ENCODE data around the gene KDM1A.
A peak's percentile ranks its signal among the peaks of the same experiment; 100 is the strongest.

Gene KDM1A

DNA sequence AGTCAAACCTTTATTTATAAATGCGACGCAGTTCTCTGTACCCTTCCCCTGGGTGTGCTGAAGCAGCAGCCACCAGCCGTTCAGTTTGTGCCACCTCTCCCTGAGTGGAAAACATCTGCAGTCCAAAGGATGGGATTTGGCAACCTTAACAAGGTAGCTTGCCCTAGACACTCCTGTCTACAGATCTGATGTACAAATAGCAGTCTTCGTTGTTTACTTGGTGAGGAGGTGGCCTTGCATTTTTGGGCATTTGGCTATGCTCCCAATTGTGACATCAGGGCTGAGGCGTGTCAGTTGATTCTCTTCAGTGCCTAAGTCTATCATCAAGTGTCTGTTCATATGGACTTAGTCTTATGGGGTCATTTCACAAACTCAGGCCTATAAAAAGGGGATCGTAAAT, 59.8 kb downstream of the KDM1A start:
- DNase-seq, result no peak

DNA sequence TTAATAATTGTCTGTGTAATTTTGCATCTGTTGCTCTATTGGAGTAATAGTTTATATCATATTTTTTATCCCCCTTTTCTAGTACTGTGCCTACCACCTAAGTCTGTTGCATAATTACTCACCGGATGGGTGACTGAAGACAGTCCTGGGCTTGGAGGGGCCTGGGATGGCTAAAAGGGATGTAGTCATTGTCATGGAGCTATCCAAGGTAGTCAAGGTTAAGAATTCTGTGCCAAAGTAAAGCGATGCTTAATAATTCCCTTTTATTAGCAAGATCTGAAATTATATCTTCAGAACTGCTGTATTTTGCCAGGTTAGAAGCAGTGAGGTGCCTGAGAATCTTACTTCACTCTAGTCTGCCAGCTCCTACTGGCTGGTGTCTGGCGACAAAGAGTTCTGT, 61.6 kb downstream of the KDM1A start:
- DNase-seq, result no peak

DNA sequence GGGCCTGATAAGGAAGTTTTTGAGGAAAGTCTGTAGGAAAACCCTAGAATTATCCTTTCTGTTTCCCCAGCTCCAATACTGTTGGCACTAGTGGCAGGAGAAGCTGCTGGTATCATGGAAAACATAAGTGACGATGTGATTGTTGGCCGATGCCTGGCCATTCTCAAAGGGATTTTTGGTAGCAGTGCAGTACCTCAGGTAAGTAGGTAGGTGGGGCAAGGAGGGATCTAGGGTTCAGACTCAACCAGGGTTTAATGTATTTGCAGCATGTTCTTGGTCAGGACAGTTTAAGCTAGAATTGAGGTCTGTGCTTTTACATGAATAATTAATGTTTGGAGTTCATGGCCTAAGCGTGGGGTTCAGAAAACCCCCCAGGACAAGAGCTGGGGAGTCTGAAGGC, 62.1 kb downstream of the KDM1A start:
- DNase-seq, result no peak

DNA sequence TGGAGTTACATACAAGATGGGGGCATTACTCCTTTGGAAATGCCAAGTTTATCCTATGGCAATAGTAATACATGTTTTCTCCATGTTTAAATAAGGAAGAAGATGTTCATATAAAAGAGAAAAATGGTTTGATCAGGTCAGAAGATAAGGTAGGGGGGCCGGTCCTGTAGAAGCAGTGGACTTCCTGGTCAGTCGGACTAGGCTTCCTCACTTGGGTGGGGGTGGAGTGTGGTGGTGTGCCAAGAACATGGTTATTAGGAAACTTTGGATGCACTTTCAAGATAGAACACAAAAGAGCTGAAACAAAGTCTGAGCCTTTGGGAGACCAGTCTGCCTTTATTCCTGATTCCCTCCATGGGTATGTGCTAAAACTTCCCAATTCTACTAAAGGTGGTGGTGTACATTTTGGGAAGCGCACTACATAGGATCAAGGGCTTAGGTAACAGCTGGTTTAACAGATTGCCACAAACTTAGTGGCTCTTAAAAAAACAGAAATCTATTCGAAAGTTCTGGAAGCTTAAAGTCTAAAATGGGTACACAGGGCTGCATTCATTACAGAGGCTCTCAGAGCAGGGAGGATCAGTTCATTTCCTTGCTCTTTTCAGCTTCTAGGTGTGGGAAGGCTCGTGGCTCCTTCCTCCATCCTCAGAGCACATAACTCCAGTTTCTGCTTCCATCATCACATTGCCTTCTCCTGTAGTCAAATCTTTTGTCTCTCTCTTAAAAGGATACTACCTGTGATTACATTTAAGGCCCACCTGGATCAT, 64.6 kb downstream of the KDM1A start:
- no peak for DNase-seq

DNA sequence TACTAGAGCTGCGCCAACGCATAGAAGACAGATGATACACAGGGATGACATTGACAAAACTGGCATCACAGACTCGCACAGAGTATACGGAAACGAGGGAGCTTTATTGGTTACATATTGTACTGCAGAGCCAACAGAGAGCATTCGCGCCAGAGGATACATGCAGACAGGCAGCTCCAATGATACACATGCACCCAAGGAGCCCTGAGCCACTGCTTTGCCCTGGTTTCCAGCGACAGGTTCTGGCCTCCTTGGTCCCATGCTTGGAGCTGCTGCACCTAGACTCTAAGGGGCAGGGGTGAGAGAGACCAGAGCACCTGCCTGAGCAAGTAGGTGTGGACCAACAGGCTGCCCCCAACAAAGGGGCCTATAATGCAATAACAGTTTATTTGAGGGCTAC, 65.6 kb downstream of the KDM1A start:
- DNase-seq, result no peak

DNA sequence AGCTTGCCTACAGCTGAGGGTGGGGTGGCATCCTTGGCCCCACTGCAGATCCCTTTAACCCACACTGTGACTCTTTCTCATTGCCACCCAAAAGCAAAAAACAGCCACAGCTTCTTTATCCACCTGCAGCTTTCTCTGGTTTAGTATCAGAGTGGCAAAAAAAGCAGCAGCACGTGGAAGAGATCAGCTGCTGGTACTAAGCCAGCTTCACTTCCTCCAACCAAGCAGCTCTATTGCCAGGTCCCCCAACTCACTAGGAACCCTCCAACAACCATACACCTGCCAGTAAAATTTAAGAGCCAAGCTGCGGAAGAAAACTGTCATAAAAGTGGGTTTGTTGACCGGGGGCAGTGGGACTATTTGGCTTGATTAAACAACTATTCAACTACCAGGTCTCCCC, 66.4 kb downstream of the KDM1A start:
- no peak for DNase-seq

DNA sequence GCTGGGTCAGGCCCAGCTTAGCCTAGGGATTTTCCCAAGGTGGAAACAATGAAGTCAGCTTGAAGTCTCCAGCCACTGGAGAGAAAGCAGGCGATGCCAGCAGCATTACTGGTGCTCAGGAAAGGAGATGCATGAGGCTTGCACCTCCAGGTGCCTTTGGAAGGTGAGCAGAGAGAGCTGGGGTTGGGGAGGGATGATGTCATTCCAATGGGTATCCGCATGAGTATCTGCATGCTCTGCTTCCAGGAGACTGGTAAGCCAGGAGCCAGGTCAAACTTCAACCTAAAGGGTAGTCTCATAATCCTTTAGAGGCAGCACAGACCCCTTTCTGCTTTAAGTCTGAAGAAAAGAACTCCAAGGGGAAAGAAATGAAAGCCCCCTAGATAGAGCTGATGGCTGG, 68.8 kb downstream of the KDM1A start:
- DNase-seq, result no peak

DNA sequence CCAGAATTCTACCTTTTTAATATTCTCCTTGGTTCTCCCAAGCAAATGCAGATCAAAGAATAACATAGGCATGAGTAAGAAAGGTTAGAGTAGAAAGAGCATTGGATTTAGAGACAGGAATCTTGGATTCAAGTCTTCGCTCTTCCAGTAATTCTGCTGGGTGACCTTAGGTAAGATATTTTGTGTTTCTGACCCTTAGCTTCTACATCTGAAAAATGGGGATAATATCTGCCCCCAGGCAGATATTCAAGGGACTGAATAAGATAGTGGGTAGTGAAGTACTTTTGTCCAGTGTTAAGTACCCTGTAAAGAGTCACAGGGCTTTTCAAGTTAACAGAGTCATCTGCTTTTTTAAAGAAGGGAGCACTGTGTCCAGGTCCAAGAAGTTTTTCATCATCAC, 70.8 kb downstream of the KDM1A start:
- DNase-seq, result no peak

DNA sequence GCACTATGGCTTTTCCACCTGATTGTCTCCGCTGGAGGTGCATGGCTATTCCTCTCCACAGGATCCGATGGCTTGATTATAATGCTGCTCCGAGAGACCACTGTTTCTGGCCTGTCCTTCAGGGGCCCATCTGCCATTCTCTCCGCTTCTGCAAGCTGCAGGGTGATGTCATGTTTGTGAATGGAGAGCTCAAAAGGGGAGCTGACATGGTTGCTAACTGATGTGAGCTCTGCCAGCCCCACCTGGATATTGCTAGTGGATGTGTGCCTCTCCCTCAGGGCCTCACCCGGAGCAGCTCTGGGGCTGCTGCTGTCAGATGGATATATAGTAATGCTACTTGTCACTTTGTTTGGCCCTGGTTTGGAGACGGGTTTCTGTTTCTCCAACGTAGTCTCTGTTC, 72.3 kb downstream of the KDM1A start:
- DNase-seq, result no peak

DNA sequence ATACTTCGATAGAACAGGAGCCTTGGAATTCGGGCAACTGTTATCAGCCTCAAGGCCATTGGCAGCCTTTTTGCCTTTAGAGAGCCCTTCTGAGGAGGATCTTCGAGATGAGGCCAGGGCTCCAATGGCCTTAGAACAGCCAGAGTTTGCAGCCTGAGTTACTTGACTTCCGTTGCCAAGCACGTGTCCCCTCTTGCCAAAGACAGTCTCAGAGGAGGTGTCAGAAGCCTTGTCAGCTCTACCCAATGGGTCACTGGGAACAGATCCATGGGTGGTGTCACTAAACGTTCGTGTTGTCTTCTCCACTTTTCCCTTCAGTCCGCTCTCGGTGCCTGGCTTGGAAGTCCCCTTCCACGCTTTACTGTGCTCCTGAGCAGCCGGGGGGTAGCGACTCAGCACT, 73.2 kb downstream of the KDM1A start:
- DNase-seq, result no peak

DNA sequence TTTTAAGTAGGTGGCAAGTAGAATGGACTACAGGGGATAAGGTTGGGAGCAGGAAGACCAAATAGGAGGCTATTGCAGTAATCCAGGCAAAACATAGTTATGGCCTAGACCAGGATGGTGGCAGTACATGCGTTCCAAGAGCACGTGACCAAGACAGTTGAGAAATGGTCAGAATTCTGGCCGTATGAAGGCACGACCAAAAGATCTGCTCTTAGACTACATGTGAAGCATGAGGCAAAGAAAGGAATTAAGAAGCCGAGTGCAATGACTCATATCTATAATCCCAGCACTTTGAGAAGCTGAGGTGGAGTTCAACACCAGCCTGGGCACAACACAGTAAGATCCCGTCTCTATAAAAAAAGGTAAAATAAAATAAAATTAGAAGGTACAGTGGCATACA, 78.0 kb downstream of the KDM1A start:
- DNase-seq, result no peak

DNA sequence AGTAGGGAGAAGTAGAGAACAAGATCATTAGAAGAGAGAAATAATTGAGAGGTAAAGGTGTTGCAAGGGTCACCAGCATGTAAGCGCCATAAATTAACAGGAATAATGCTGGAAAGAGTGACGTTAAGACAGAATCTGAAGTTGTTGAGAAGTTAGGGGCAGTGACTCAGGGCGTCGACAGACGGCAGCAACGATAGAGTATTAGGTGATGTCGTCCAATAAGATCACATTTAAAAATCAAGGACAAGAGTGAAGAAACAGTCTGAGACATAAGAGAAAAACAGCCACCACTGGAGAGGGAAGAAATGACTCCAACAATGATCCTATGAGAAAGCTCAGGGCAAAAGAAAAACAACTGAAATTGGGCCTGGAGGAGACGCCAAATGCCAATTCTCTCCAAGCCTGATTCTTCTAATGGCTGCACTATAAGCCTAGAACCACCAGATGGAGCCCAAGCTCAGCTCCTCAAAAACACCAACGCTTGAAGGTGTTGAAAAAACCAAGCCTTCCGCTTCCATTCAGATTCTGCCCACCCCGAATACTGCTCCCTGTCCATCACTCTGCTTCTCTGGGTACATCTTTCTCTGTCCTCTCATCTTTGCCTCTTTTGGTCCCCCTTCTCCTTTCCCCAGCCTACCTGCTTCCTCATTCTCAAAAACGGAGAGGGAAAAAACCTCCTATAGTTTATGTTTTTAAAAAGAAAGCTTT, 79.3 kb downstream of the KDM1A start:
- peak; percentile 43 to 86 (median 58) for DNase-seq

DNA sequence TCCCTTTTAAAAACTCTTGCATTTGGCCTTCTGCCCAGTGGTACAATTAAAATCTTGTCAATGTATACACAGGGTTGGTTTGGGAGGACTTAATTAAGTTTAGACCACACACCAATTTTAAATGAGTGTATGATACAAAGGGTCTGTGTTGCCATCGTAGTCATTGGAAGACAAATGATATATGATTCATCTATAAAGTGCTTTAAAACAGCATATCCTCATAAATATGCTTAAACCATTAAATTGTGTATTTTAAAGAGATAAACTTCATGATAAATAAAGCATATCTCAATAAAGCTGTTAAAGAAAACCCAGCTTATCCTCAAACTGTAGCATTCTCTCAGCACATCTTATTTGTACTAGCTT, 79.9 kb downstream of the KDM1A start:
- no peak for DNase-seq

DNA sequence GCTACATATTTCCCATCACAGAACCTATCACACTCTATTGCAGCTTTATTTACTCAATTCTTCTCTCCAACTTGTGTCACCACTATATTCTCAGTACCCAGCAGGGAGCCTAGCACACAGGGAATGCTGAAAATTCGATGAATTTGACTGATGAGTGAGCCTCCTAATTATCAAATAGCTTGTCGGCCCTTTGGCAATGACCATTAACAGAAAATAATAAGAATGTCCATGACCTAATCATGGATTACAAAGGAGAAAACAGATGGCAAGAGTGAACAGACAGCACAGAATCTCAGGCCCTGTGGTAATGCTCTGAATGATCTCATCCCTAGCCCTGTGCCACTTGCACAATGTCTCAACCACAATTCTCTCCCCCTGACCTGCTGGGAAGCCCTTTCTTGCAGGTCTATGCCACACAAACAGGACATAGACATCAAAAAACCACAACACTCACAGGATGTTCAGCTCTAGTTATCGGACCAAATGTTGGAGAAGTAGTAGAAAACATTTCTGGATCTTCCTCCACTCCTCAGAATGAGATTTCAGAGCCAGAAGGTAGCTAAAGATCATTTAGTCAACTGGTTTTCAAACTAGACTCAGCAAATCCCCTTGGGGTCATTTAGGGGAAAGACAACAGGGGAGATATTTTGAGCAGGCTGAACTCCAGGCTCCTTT, 80.9 kb downstream of the KDM1A start:
- no peak for DNase-seq

DNA sequence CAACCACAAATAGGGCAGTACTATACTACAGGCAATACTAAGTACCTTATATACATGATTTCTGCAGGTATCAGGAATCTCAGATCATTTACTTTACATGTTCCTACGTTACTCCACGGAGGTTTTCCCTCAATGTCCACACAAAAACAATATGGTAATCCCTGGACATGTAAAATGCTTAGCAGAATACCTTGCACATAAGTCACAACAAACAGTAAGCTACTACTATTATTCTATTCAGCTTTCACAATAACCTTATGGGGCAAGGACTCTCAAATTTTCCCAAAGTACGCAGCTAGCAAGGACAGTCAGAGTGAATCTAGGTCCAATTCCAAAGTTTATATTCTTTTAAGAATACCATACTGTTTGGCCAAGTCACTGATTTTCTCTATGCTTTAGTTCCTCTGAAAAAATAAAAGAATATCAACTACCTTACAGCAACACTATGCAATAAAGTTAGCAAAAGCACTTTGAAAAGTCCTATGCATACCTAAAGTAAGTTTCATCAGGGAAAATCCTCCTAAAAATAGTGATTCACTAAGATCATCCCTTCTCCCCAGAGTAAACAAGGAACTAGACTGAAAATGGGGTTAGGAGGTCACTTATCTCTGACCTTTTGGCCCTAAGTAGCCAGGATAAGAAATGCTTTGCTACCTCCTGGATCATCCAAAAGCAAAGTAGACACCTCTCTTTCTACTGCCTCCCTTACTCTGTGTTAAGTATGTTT, 82.0 kb downstream of the KDM1A start:
- no peak for DNase-seq

DNA sequence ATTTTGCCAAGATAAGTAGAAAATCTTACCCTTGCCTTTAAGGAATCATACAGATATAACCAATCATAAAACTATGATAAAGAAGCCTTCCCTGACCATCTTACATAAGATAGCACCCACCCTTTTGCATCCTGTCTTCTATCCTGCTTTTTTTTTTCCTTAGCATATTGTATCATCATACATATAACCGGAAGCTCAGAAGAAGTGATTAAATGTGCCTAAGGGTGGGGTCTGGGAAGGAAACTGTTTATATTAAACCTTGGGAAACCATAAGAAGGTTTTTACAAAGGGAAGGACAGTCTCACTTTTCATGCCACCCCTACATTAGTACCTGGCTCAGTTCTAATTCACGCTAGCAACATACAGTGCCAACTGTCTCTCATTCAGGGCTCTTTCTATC, 82.6 kb downstream of the KDM1A start:
- DNase-seq, result no peak

DNA sequence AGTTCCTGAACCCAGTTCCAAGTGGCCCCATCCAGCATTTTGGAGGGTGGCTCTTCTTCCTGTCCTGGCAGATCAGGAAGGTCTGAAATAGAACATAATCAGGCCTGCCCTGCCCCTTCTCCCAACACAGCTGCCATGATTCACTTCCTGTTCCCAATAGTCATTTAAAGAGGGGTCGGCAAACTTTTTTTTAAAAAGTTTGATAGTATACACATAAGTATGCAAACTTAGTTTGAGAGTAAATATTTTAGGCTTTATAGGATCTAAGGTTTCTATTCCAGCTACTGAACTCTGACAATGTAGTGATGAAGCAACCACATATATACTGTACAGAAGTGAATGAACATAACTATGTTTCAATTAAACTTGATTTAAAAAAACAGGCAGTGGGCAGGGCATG, 83.0 kb downstream of the KDM1A start:
- no peak for DNase-seq

DNA sequence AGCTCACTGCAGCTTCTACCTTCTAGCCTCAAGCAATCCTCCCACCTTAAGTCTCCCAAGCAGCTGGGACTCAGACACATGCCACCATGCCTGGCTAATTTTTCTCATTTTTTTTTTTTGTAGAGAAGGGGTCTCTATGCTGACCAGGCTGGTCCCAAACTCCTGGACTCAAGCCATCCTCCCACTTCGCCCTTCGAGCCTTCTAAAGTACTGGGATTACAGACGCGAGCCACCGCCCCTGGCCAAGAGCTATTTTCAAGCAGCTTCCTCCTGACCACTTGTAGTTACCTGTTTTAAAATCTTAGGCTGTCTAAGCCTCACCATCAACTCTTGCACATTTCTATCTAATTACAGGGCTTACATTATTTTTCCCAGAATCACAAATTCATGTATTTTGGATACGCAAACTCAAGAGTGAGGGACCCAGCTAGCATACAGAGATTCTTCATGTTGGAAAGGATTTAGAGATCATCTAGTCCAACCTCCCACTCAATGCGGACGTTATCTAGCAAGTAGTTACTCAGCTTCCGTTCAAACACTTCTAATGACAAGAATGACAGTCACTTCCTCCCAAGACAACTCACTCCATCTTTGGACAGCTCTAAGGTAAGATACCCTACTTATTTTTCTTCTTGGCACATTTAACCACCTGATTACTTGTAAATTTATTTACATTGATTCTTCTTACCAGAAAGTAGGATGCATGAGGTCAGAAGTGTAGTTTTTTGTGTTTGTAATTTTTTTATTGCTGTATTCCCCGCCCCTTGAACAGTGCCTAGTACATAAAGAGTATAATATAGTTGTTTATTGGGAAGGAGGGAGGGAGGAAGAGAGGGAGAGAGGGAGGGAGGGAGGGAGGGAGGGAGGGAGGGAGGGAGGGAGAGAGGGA, 84.0 kb downstream of the KDM1A start:
- DNase-seq, result no peak

DNA sequence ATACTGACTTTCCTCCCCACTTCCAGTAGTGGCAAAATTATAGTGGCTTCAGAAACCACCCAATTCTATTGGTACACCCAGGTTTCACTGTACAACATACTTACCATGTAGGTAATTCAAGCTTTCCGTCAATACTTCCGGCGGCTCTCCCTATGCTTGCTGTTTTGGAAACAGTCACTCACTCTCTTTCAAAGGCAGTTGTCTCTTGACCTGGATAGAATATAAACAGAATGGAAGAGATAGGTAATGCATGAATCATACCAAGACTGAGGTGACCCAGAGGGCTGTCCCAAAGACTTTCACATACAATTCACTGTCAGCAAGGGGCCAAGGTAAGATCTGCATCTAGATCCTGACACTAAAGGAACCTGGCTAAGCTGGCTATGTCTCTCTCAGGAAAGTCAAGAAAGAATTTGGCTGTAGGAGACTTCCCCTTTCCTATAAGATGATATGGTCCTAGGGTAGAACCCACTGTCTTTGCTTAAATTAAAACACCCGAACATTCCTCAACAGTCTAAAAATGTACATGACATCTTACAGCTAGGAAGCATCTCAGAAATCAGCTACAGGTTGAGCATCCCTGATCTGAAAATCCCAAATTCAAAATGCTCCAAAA, 89.8 kb downstream of the KDM1A start:
- DNase-seq, result no peak

DNA sequence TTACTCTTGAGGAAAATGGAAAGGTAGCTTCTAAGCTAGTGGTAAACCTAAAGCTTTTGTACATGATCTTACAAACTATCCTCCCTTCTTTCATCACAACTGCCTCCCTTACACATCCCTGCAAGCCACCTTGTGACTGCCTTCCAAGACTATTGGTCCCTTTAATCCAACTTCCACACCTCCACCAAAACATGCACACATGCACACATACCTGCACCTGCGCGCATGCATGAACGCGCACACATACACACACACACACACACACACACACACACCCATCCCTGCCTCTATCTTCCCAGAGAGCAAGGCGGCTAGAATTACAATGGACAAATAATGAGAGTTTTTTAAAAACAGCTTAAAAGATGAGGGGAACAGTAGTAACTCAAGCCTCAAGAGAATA, 91.1 kb downstream of the KDM1A start:
- DNase-seq, result no peak

DNA sequence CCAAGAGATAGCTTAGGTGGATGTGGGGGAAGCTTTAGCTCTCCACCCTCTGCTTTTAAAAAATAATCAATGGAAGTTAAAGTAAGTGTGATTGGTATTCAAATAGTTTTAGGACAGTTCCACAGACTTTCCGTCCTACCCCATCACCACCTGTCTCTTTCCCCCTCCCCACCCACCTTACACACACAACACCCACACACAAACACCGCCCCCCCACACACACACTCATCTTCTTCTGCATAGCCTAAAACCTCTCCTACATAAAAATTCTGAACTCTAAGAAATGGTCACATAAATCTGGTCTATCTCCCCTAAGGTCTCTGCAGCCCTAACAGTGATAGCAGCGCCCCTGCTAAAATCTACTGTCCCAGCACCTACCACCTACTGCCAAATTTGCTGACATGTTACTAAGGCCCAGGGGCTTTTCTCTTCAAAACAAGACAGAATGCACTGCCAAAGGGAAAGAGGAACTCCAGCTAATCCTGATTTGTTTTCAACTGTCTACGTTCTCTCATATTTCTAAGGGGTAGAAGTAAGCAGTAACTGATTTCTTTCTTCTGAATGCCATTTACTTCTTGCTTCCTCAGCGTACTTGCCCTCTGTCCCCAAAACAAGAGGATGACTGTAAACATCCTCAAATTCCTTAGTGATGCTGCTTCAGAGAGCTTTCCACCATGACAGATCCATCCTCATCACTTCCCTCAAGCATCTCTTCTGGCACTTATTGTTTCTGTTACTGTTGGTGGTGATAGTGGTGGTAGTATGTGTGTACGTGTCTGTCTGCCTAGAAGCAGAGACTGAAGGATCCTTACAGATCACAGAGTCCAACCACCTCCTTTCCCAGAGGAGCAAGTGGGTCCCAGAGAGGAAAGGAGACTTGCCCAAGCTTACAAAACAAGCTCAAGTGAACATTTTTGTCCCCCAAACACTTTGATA, 92.6 kb downstream of the KDM1A start:
- DNase-seq, result no peak
